ENCODE data around the gene SLC13A3. TPM values are rescaled to one million over a fixed set of nuclear protein-coding genes. Genes with fewer than 3 reads are reported as not detected.

The SLC13A3 gene
- total and polyA plus RNA-seq, 2 of the 4 experiments (the other 2 are of a cell fraction), result 2.5 to 4.2 TPM

GRCh38 chr20:46520976-46521579 lies 130.2 kb downstream of the SLC13A3 start:
- H2BK120ac ChIP-seq (ENCODE audit: low read depth, low read length), result no peak overlapping the region
- H3K27me3 ChIP-seq (ENCODE audit: control insufficient read depth, insufficient read depth, low read length), result no peaks in the 10 kb centered on the region
- no peak overlapping the region for H2AK5ac ChIP-seq (ENCODE audit: low read depth, low read length)
- H4K91ac ChIP-seq (ENCODE audit: insufficient read depth, low read depth, low read length), result no peak overlapping the region
- no peak overlapping the region for H3K9ac ChIP-seq (ENCODE audit: low read depth, low read length)
- intact Hi-C loops (cut with micrococcal nuclease), result loop anchor here (1.0 kb wide), 3 partner anchors 160 to 231 kb away; no protein-coding TSS in a partner anchor
- no peaks in the 10 kb centered on the region for H3K9me3 ChIP-seq (ENCODE audit: control insufficient read depth, insufficient read depth, low read length)
- WGBS, 2 experiments (ENCODE audit: extremely low coverage in 2 of 2, insufficient read length in 1 of 2), result 0% methylated on average over 1 of the region's 4 CpGs; no CpG with 5 or more reads in 1 of the 2 experiments
- ChIA-PET POLR2A (ENCODE audit: unreplicated experiment) (no interaction called here), CTCF (interaction anchor here (0.5 kb wide), 1 partner anchor 1898 kb away, joined by 4 read pairs; no protein-coding TSS in a partner anchor)
- H3K27ac ChIP-seq (ENCODE audit: insufficient read depth, low read length), result no peak overlapping the region
- H3K36me3 ChIP-seq (ENCODE audit: control insufficient read depth, insufficient read depth, low read length), result no peaks in the 10 kb centered on the region
- dilution Hi-C loops (cut with HindIII; ENCODE audit: low sequenced_read_pairs, unreplicated experiment), result no loop called here
- H2BK20ac ChIP-seq (ENCODE audit: low read depth, low read length), result no peak overlapping the region
- H4K20me1 ChIP-seq (ENCODE audit: insufficient read depth, low read length), result no peaks in the 10 kb centered on the region
- H4K5ac ChIP-seq (ENCODE audit: low read depth, low read length), result no peak overlapping the region
- no peak overlapping the region for H3K4me2 ChIP-seq (ENCODE audit: low read depth, low read length)
- H4K8ac ChIP-seq (ENCODE audit: low read depth in 2 of 2, low read length in 2 of 2), result no peak overlapping the region
- no peak overlapping the region for H3K56ac ChIP-seq (ENCODE audit: extremely low read depth, insufficient read depth, low read length)
- ATAC-seq (ENCODE audit: low read depth) (peak; percentile 98), DNase-seq (peak; percentile 64)
- no peaks in the 10 kb centered on the region for H3K9me1 ChIP-seq (ENCODE audit: insufficient read depth, low read length)
- H2AK9ac ChIP-seq (replicated peaks; ENCODE audit: low read depth, low read length, poor library complexity), result no peak overlapping the region
- H3K4me1 ChIP-seq (ENCODE audit: control insufficient read depth, insufficient read depth, low read length), result no peaks in the 10 kb centered on the region
- H2BK15ac ChIP-seq (ENCODE audit: low read depth, low read length), result no peak overlapping the region
- H3K23ac ChIP-seq (ENCODE audit: low read depth, low read length), result no peak overlapping the region
- H3K79me1 ChIP-seq (ENCODE audit: low read depth in 1 of 2, low read length in 2 of 2), result no peaks in the 10 kb centered on the region
- H3K18ac ChIP-seq (ENCODE audit: low read depth, low read length), result no peak overlapping the region
- no peak overlapping the region for H3K4ac ChIP-seq (ENCODE audit: low read depth, low read length)
- in situ Hi-C loops (cut with MboI; ENCODE audit: low sequenced_read_pairs), result loop anchor here (5.0 kb wide), 1 partner anchor 161 kb away; no protein-coding TSS in a partner anchor
- TF ChIP-seq CHD1 (IDR thresholded peaks at IDR 0.05; ENCODE audit: low read depth, low read length) (no peak), CTCF (conservative IDR thresholded peaks at IDR 0.05; ENCODE audit: low read depth, low read length) (peak; percentile 77), RAD21 (IDR thresholded peaks at IDR 0.05; ENCODE audit: low read length) (peak; percentile 91), MAZ (IDR thresholded peaks at IDR 0.05; ENCODE audit: borderline replicate concordance, low read depth, low read length) (no peak), ELK1 (IDR thresholded peaks at IDR 0.05; ENCODE audit: borderline replicate concordance, low read depth, low read length) (no peak), SMC3 (IDR thresholded peaks at IDR 0.05; ENCODE audit: low read depth, low read length) (peak; percentile 64), CEBPB (IDR thresholded peaks at IDR 0.05; ENCODE audit: low read depth, low read length) (no peak), RFX5 (IDR thresholded peaks at IDR 0.05; ENCODE audit: low read depth, low read length) (no peak), FOS (IDR thresholded peaks at IDR 0.05; ENCODE audit: low read depth, low read length) (no peak), MXI1 (IDR thresholded peaks at IDR 0.05; ENCODE audit: borderline replicate concordance, low read depth, low read length) (no peak), USF2 (IDR thresholded peaks at IDR 0.05; ENCODE audit: low read depth, low read length) (no peak), POLR2A (IDR thresholded peaks at IDR 0.05; ENCODE audit: low read depth, low read length) (no peak), BHLHE40 (IDR thresholded peaks at IDR 0.05; ENCODE audit: low read depth, low read length) (peak; percentile 10; the same call in 1 of the 2 replicates)
- BruUV-seq (replicated peaks), result no TSS peak
- no peak overlapping the region for H2AFZ ChIP-seq (replicated peaks; ENCODE audit: low read length, poor library complexity)
- H2BK5ac ChIP-seq (ENCODE audit: low read depth, low read length, poor library complexity, severe bottlenecking), result no peak overlapping the region
- no peak overlapping the region for H3K4me3 ChIP-seq (ENCODE audit: insufficient read depth, low read depth, low read length)
- H3K14ac ChIP-seq (replicated peaks; ENCODE audit: low read depth, low read length), result no peak overlapping the region
